GM18907 (cell line): ENCODE data around the gene ZNF415.
"Not testable (repeated sequence)": the region's sequence is repeated elsewhere in the genome, so short reads cannot be mapped to it uniquely, and the experiment has no call there.

Experiments used
- ATAC-seq: cut with Tn5 transposase; IDR thresholded peaks from one replicate; pipeline ENCODE4 v1.9.1; 2021; ENCODE audit warnings: mild to moderate bottlenecking, moderate library complexity; ENCODE audit not compliant: unreplicated experiment

The ZNF415 gene

GRCh38 chr19:53132141-53132991 is at the start of gene ZNF415:
ZNF415 (minus strand) TSS chr19:53132910; CDS start chr19:53122676, 10,234 bp downstream.
- ATAC-seq: no peak

GRCh38 chr19:53182202-53182601 is 49.5 kb upstream of the ZNF415 start:
- no peak for ATAC-seq

GRCh38 chr19:53177986-53178385 is 45.3 kb upstream of the ZNF415 start:
- ATAC-seq: no peak

GRCh38 chr19:53172889-53173288 is 40.2 kb upstream of the ZNF415 start:
- ATAC-seq: no peak

GRCh38 chr19:53165691-53166091 is 33.0 kb upstream of the ZNF415 start:
- no peak for ATAC-seq

- no peak for ATAC-seq
Measured at GRCh38 chr19:53161123-53161522, 28.4 kb upstream of the ZNF415 start.

GRCh38 chr19:53160350-53160749 is 27.6 kb upstream of the ZNF415 start:
- no peak for ATAC-seq

- ATAC-seq: no peak
Measured at GRCh38 chr19:53158119-53158656, 25.5 kb upstream of the ZNF415 start.

GRCh38 chr19:53157626-53158025 is 24.9 kb upstream of the ZNF415 start:
- no peak for ATAC-seq

- no peak for ATAC-seq
Measured at GRCh38 chr19:53156850-53157249, 24.1 kb upstream of the ZNF415 start.

- no peak for ATAC-seq
Measured at GRCh38 chr19:53147645-53148044, 14.9 kb upstream of the ZNF415 start.

- ATAC-seq: no peak
Measured at GRCh38 chr19:53140351-53140750, 7.6 kb upstream of the ZNF415 start.

- no peak for ATAC-seq
Measured at GRCh38 chr19:53136432-53136831, 3.7 kb upstream of the ZNF415 start.

GRCh38 chr19:53131727-53132126 is 983 bp downstream of the ZNF415 start:
- ATAC-seq: no peak

GRCh38 chr19:53131085-53131590 is 1.6 kb downstream of the ZNF415 start:
- ATAC-seq: no peak

GRCh38 chr19:53130506-53130905 is 2.2 kb downstream of the ZNF415 start:
- ATAC-seq: no peak

GRCh38 chr19:53126733-53127526 is 5.8 kb downstream of the ZNF415 start:
- ATAC-seq: not testable (repeated sequence)

- no peak for ATAC-seq
Measured at GRCh38 chr19:53123400-53123799, 9.3 kb downstream of the ZNF415 start.

GRCh38 chr19:53112286-53112685 is 20.4 kb downstream of the ZNF415 start:
- no peak for ATAC-seq

- ATAC-seq: no peak
Measured at GRCh38 chr19:53109527-53109926, 23.2 kb downstream of the ZNF415 start.
